ENCODE data around the gene MYH14.

MYH14 gene

GRCh38 chr19:50275577-50276368 lies 72.4 kb downstream of the MYH14 start:
- TF ChIP-seq CTCF (IDR thresholded peaks at IDR 0.05; ENCODE audit: low read depth, low read length, missing control alignments) = no peak
- H3K4me3 ChIP-seq (ENCODE audit: low read depth, low read length) = no peak overlapping the region
- DNase-seq (ENCODE audit: low read depth) = no peak
- in situ Hi-C loops (cut with HindIII; ENCODE audit: low sequenced_read_pairs) = no loop called here

- TF ChIP-seq CTCF (IDR thresholded peaks at IDR 0.05; ENCODE audit: low read depth, low read length, missing control alignments) = no peak
- no peak for DNase-seq (ENCODE audit: low read depth)
- no peak overlapping the region for H3K4me3 ChIP-seq (ENCODE audit: low read depth, low read length)
- in situ Hi-C loops (cut with HindIII; ENCODE audit: low sequenced_read_pairs) = no loop called here
These were observed 73.1 kb downstream of the MYH14 start for GRCh38 chr19:50276370-50277063.

- in situ Hi-C loops (cut with HindIII; ENCODE audit: low sequenced_read_pairs) = no loop called here
- DNase-seq (ENCODE audit: low read depth) = no peak
- no peak overlapping the region for H3K4me3 ChIP-seq (ENCODE audit: low read depth, low read length)
- no peak for TF ChIP-seq CTCF (IDR thresholded peaks at IDR 0.05; ENCODE audit: low read depth, low read length, missing control alignments)
These were observed 74.7 kb downstream of the MYH14 start for GRCh38 chr19:50277966-50278580.

DNA sequence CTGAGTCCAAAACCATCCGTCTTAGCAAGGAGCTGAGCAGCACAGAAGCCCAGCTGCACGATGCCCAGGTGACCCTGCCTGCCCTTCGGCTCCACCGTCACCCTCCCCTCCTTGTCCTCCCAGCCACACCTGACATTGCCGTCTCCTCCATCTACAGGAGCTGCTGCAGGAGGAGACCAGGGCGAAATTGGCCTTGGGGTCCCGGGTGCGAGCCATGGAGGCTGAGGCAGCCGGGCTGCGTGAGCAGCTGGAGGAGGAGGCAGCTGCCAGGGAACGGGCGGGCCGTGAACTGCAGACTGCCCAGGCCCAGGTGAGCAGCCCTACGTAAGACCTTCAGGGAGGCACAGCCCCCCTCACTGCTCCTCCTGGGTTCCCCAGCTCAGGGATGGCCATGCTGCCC lies 76.7 kb downstream of the MYH14 start:
- in situ Hi-C loops (cut with HindIII; ENCODE audit: low sequenced_read_pairs) = no loop called here
- DNase-seq (ENCODE audit: low read depth) = no peak
- H3K4me3 ChIP-seq (ENCODE audit: low read depth, low read length) = no peak overlapping the region
- TF ChIP-seq CTCF (IDR thresholded peaks at IDR 0.05; ENCODE audit: low read depth, low read length, missing control alignments) = no peak

GRCh38 chr19:50280983-50281382 lies 77.6 kb downstream of the MYH14 start:
- no peak for DNase-seq (ENCODE audit: low read depth)
- in situ Hi-C loops (cut with HindIII; ENCODE audit: low sequenced_read_pairs) = no loop called here
- no peak for TF ChIP-seq CTCF (IDR thresholded peaks at IDR 0.05; ENCODE audit: low read depth, low read length, missing control alignments)

GRCh38 chr19:50281491-50281890 lies 78.1 kb downstream of the MYH14 start:
- no peak for DNase-seq (ENCODE audit: low read depth)
- in situ Hi-C loops (cut with HindIII; ENCODE audit: low sequenced_read_pairs) = no loop called here
- H3K4me3 ChIP-seq (ENCODE audit: low read depth, low read length) = no peak overlapping the region
- TF ChIP-seq CTCF (IDR thresholded peaks at IDR 0.05; ENCODE audit: low read depth, low read length, missing control alignments) = no peak

More at GRCh38 chr19:50280983-50281382, 77.6 kb downstream of the MYH14 start:
- no peak overlapping the region for H3K4me3 ChIP-seq (ENCODE audit: low read depth, low read length)

Measured in astrocyte of the cerebellum (primary cell).